MM.1S (cell line): ENCODE data around the gene TMEM132D.

ENCODE experiments used
- DNase-seq: peaks from one replicate; pipeline ENCODE4 v3.0.0-alpha.2; 2015
- H2AFZ ChIP-seq: fragments of 300-600 bp; sonication (generic); 2 replicates; pipeline ENCODE4 v1.6.0; 2016; ENCODE audit warnings: antibody characterized with exemption, low read length
- H3F3A ChIP-seq: fragments of 300-600 bp; sonication (generic); 2 replicates; pipeline ENCODE4 v1.6.1; 2016; ENCODE audit warnings: mild to moderate bottlenecking, antibody characterized with exemption, low read length, moderate library complexity, mixed read lengths; ENCODE audit not compliant: insufficient read depth
- H3K27ac ChIP-seq: fragments of 300-600 bp; sonication (generic); 2 replicates; pipeline ENCODE4 v1.5.1; 2016; ENCODE audit warnings: mild to moderate bottlenecking, low read length
- H3K27me3 ChIP-seq: fragments of 300-600 bp; sonication (generic); replicated peaks from 2 replicates; pipeline ENCODE4 v1.6.0; 2016; ENCODE audit warnings: low read length; ENCODE audit not compliant: insufficient read depth
- H3K36me3 ChIP-seq: fragments of 300-600 bp; sonication (generic); replicated peaks from 2 replicates; pipeline ENCODE4 v1.6.1; 2016; ENCODE audit warnings: mild to moderate bottlenecking, low read length, mixed read lengths; ENCODE audit not compliant: insufficient read depth
- H3K4me1 ChIP-seq: fragments of 300-600 bp; sonication (generic); 2 replicates; pipeline ENCODE4 v1.6.1; 2016; ENCODE audit warnings: low read length, mixed read lengths
- H3K4me2 ChIP-seq: fragments of 300-600 bp; sonication (generic); 2 replicates; pipeline ENCODE4 v1.6.0; 2016; ENCODE audit warnings: low read depth, low read length
- H3K4me3 ChIP-seq: fragments of 300-600 bp; sonication (generic); 2 replicates; pipeline ENCODE4 v1.5.1; 2016; ENCODE audit warnings: low read length, mixed read lengths
- H3K79me2 ChIP-seq: fragments of 300-600 bp; sonication (generic); 2 replicates; pipeline ENCODE4 v1.6.1; 2016; ENCODE audit warnings: mixed run types, low read length, mixed read lengths
- H3K9ac ChIP-seq: fragments of 300-600 bp; sonication (generic); 2 replicates; pipeline ENCODE4 v1.6.1; 2016; ENCODE audit warnings: low read length, mixed read lengths
- H3K9me2 ChIP-seq: fragments of 300-600 bp; sonication (generic); replicated peaks from 2 replicates; pipeline ENCODE4 v1.6.1; 2016; ENCODE audit warnings: mild to moderate bottlenecking, low read length, mixed read lengths; ENCODE audit not compliant: insufficient read depth
- H3K9me3 ChIP-seq: fragments of 300-600 bp; sonication (generic); replicated peaks from 2 replicates; pipeline ENCODE4 v1.6.1; 2016; ENCODE audit warnings: mild to moderate bottlenecking, low read length, mixed read lengths; ENCODE audit not compliant: insufficient read depth
- H4K20me1 ChIP-seq: fragments of 300-600 bp; sonication (generic); 2 replicates; pipeline ENCODE4 v1.6.1; 2016; ENCODE audit warnings: mild to moderate bottlenecking, low read length, moderate library complexity, mixed read lengths; ENCODE audit not compliant: insufficient read depth
- EZH2 ChIP-seq: fragments of 300-600 bp; sonication (generic); optimal IDR thresholded peaks from 2 replicates; pipeline ENCODE3; 2017; ENCODE audit warnings: low read depth, mild to moderate bottlenecking, antibody characterized with exemption, low read length, mixed read lengths
- EZH2phosphoT487 ChIP-seq: fragments of 300-600 bp; sonication (generic); IDR thresholded peaks from 2 replicates; pipeline ENCODE4 v1.6.1; 2018; ENCODE audit warnings: antibody characterized with exemption, low read length
- TF ChIP-seq, protein P1 (sequence below): fragments of 300-600 bp; sonication (generic); IDR thresholded peaks from 2 replicates; pipeline ENCODE4 v1.5.1; 2016; ENCODE audit warnings: antibody characterized with exemption, low read length, mixed read lengths

The TMEM132D gene

DNA sequence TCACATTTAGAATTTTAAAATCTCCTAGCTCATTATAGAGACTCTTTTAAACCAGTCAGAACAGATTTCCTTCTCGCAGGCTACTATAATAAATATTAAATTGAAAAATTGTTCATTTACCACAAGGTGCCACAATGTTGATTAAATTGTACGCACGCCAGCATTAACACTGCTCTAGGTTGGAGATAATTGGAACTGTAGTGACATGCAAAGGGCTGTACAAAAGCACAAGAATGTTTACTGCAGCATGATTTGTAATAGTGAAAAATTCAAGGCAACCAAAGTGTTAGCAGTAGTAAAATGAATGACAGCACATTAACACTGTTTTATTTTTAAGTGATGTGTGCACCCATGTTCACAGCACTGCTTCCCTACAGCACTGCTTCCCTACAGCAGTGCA is 52.5 kb downstream of the TMEM132D start:
- Histone ChIP-seq H2AFZ (no peak overlapping the region), H3K9me3 (no peaks in the 10 kb centered on the region), H3K9ac (no peak overlapping the region), H3K4me1 (no peaks in the 10 kb centered on the region), H3F3A (no peaks in the 10 kb centered on the region), H3K9me2 (no peaks in the 10 kb centered on the region), H3K4me2 (no peak overlapping the region), H3K27ac (no peak overlapping the region), H3K79me2 (no peaks in the 10 kb centered on the region), H3K36me3 (no peaks in the 10 kb centered on the region), H3K4me3 (no peak overlapping the region), H3K27me3 (no peaks in the 10 kb centered on the region), H4K20me1 (no peaks in the 10 kb centered on the region)
- no peak for DNase-seq
- TF ChIP-seq EZH2phosphoT487 (no peak), EZH2 (no peak)
- TF ChIP-seq, protein P1, sequence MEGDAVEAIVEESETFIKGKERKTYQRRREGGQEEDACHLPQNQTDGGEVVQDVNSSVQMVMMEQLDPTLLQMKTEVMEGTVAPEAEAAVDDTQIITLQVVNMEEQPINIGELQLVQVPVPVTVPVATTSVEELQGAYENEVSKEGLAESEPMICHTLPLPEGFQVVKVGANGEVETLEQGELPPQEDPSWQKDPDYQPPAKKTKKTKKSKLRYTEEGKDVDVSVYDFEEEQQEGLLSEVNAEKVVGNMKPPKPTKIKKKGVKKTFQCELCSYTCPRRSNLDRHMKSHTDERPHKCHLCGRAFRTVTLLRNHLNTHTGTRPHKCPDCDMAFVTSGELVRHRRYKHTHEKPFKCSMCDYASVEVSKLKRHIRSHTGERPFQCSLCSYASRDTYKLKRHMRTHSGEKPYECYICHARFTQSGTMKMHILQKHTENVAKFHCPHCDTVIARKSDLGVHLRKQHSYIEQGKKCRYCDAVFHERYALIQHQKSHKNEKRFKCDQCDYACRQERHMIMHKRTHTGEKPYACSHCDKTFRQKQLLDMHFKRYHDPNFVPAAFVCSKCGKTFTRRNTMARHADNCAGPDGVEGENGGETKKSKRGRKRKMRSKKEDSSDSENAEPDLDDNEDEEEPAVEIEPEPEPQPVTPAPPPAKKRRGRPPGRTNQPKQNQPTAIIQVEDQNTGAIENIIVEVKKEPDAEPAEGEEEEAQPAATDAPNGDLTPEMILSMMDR = no peak

DNA sequence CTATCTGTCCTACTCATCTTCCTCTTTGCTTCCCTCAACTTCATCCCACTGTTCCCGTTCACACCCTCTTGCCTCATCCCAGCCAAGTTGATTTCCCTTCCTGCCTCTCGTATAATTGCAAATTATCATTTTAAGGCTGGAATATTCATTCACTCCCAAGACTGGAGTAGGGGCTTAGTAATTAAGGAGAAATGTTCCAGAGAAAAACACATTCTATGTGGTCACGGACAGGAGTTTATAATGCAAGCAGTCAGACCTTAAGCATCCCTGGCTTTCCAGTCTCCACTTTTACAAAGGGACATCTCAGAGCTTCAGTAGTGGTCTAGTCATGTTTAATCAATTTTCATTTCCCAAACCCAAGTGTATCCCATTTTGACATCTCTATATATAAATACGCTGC is 54.9 kb downstream of the TMEM132D start:
- no peaks in the 10 kb centered on the region for H3K27me3 ChIP-seq
- H3K4me2 ChIP-seq = no peak overlapping the region
- no peak for DNase-seq
- no peaks in the 10 kb centered on the region for H3K36me3 ChIP-seq
- no peak for TF ChIP-seq EZH2phosphoT487
- TF ChIP-seq, protein P1 = no peak
- no peak for TF ChIP-seq EZH2
- H3K27ac ChIP-seq = no peak overlapping the region
- H3K4me1 ChIP-seq = no peaks in the 10 kb centered on the region
- H3K9ac ChIP-seq = no peak overlapping the region
- H3F3A ChIP-seq = no peaks in the 10 kb centered on the region
- H3K4me3 ChIP-seq = no peak overlapping the region
- no peaks in the 10 kb centered on the region for H4K20me1 ChIP-seq
- H3K9me3 ChIP-seq = no peaks in the 10 kb centered on the region
- H3K79me2 ChIP-seq = no peaks in the 10 kb centered on the region
- H2AFZ ChIP-seq = no peak overlapping the region
- H3K9me2 ChIP-seq = no peaks in the 10 kb centered on the region

DNA sequence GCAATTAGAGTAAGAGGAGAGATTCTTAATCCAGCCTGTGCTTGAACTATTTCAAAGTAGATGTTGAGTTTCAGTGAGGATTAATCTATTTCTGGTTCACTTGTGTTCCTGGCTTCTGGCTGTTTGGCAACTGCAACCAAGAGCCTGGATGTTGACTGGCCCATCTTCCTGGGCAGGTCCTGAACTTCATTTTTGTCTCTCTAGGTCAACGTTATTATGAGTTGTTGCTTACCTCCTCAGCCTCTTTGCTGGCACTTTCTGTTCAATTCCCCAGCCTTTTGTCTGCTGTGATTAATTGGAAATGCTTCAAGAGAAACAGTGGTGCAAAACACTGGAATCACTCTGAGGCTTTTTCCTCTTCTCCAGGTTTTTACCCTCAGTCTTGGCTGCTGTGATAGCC is 56.8 kb downstream of the TMEM132D start:
- no peak overlapping the region for H3K4me3 ChIP-seq

More for the DNA sequence above, 56.8 kb downstream of the TMEM132D start:
- TF ChIP-seq EZH2 = no peak
- no peak for TF ChIP-seq EZH2phosphoT487
- TF ChIP-seq, protein P1 = no peak
- Histone ChIP-seq H3K36me3 (no peaks in the 10 kb centered on the region), H3K4me1 (no peaks in the 10 kb centered on the region), H3K27me3 (no peaks in the 10 kb centered on the region), H3K27ac (no peak overlapping the region), H3K4me2 (no peak overlapping the region), H2AFZ (no peak overlapping the region), H3K9ac (no peak overlapping the region), H4K20me1 (no peaks in the 10 kb centered on the region), H3F3A (no peaks in the 10 kb centered on the region), H3K9me2 (no peaks in the 10 kb centered on the region), H3K9me3 (no peaks in the 10 kb centered on the region), H3K79me2 (no peaks in the 10 kb centered on the region)
- no peak for DNase-seq
